ENCODE measurements around the gene RPA3. TPM values are rescaled to one million over a fixed set of nuclear protein-coding genes. Genes with fewer than 3 reads are reported as not detected.

The RPA3 gene
- total RNA-seq, 4 donors from 2014 or later, result 8.3 to 15.6 (median 10.3) TPM

DNA sequence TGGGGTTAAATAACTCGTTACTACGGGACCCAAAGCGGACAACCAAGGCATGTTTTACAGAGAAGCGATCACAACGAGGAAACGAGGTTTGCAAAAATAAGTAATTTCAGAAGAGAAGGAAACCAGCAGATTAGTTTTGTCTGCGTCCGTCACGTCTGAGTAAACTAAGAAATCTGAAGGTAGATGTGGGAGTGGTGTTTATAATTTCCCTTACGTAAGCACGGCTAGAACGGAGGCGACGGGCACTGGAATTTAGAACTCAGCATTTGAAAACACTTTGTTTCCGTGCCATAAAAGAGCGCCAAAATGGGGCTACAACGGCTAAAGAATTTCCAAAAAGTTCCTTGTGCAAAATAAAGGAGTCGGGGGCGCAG is 78.6 kb downstream of the RPA3 start:
- intact Hi-C loops (cut with DNase I; ENCODE audit: low total_unique reads), result no loop called here
- DNase-seq (ENCODE audit: low spot score in 2 of 2), result no peak
- WGBS, 2 donors, result 0 to 1% methylated on average over 19 of the region's 19 CpGs
- H3K4me3 ChIP-seq (ENCODE audit: low read depth, poor library complexity, severe bottlenecking), result peak overlapping the region; percentile 70
- TF ChIP-seq, protein P1, sequence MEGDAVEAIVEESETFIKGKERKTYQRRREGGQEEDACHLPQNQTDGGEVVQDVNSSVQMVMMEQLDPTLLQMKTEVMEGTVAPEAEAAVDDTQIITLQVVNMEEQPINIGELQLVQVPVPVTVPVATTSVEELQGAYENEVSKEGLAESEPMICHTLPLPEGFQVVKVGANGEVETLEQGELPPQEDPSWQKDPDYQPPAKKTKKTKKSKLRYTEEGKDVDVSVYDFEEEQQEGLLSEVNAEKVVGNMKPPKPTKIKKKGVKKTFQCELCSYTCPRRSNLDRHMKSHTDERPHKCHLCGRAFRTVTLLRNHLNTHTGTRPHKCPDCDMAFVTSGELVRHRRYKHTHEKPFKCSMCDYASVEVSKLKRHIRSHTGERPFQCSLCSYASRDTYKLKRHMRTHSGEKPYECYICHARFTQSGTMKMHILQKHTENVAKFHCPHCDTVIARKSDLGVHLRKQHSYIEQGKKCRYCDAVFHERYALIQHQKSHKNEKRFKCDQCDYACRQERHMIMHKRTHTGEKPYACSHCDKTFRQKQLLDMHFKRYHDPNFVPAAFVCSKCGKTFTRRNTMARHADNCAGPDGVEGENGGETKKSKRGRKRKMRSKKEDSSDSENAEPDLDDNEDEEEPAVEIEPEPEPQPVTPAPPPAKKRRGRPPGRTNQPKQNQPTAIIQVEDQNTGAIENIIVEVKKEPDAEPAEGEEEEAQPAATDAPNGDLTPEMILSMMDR (IDR thresholded peaks at IDR 0.05), result no peak
- TF ChIP-seq POLR2A (IDR thresholded peaks at IDR 0.05), result no peak

DNA sequence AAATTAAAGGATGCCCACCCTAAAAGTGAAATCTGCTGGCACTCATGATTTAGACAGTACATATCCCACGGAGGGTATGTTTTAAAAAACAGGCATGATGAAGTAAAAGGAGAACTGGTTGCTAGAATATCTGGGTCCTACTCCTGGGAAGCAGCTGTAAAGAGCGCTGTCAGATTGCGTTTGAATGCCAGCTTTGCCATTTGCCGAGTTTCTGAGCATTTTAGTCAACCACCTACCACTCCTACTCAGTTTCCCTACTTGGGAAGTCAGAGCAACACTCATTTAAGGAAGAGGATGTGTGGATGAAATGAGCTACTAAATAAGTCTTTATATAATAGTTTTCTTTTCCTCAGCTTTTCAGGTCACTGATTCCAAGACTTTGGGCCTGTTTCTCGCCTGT is 79.0 kb downstream of the RPA3 start:
- intact Hi-C loops (cut with DNase I; ENCODE audit: low total_unique reads), result no loop called here
- TF ChIP-seq, protein P1 (IDR thresholded peaks at IDR 0.05), result no peak
- DNase-seq (ENCODE audit: low spot score in 2 of 2), result no peak
- H3K4me3 ChIP-seq (ENCODE audit: low read depth, poor library complexity, severe bottlenecking), result no peak overlapping the region
- 15 to 20% methylated on average over 5 of the region's 5 CpGs for WGBS, 2 donors

DNA sequence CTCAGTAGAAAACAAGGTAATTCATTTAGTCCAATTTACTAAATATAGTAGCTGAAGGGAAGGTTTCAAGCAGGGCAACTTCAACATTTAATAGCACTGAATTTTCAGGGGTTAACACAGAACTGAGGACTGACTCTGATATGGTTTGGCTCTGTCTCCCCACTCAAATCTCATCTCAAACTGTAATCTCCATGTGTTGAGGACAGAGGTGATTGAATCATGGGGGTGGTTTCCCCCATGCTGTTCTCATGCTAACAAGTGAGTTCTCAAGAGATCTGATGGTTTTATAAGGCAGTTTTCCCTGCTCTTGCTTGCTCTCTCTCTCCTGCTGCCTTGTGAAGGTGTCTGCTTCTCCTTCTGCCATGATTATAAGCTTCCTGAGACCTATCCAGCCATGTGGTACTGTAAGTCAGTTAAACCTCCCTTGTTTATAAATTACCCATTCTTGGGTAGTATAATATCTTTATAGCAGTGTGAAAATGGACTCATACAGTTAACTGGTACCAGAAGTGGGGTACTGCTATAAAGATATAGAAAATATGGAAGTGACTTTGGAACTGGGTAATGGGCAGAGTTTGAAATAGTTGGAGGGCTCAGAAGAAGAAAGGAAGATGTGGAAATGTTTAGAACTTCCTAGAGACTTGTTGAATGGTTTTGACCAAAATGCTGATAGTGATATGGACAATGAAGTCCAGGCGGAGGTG is 87.6 kb downstream of the RPA3 start:
- intact Hi-C loops (cut with DNase I; ENCODE audit: low total_unique reads), result no loop called here
- DNase-seq (ENCODE audit: low spot score in 2 of 2), result no peak
- 89 to 94% methylated on average over 1 of the region's 1 CpG for WGBS, 2 donors
- H3K4me3 ChIP-seq (ENCODE audit: low read depth, poor library complexity, severe bottlenecking), result no peak overlapping the region
- TF ChIP-seq, protein P1 (IDR thresholded peaks at IDR 0.05), result no peak
- TF ChIP-seq POLR2A (IDR thresholded peaks at IDR 0.05), result no peak

DNA sequence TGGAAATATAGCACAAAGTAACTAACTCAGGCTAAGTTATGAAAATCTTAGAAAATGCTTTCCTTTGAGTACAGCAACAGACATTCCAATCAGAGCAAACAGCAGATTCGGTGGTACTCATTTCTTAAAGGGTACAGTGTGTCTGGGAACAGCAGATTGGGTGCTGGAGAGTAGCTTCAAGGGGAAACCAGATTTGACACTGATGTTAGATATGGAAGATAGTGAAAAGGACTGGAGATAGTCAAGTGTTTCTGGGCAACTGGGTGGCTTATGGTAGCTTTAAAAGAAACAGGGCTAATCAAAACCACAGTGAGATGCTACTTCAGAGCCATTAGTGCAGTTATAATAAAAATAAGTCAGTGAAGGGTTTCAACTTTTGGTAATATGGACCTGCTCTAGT is 89.9 kb downstream of the RPA3 start:
- H3K4me3 ChIP-seq (ENCODE audit: low read depth, poor library complexity, severe bottlenecking), result no peak overlapping the region
- WGBS, 2 donors, result 83 to 84% methylated on average over 1 of the region's 1 CpG
- TF ChIP-seq, protein P1 (IDR thresholded peaks at IDR 0.05), result no peak
- no peak for TF ChIP-seq POLR2A (IDR thresholded peaks at IDR 0.05)
- DNase-seq (ENCODE audit: low spot score in 2 of 2), result no peak
- intact Hi-C loops (cut with DNase I; ENCODE audit: low total_unique reads), result no loop called here

DNA sequence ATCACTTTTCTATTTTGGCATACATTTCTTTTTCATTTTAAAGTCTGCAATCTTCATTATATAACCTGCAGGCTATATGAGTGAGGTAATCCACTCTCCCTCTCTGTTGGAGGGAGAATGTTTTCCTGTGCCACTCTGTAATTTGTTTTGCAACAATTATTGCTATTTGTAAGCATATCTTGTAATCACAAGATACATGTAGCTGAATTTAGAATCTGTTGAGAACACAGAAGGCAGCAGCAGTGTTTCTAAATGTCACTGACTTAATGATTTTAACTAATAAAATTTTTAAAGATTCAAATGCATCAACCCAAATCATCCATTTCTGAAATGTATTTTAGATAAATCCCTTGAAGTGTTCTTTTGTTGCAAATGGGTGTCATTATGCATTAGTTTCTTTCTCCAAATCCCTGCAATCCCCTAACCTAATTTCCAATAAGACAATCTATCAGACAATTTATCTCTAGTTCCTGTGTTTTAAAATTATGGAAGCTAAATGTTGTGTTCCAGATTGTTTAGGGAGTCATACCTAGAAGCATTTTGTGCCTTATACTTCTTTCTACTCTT is 97.7 kb downstream of the RPA3 start:
- TF ChIP-seq, protein P1 (IDR thresholded peaks at IDR 0.05), result no peak
- TF ChIP-seq POLR2A (IDR thresholded peaks at IDR 0.05), result no peak
- H3K4me3 ChIP-seq (ENCODE audit: low read depth, poor library complexity, severe bottlenecking), result no peak overlapping the region
- DNase-seq (ENCODE audit: low spot score in 2 of 2), result no peak
- intact Hi-C loops (cut with DNase I; ENCODE audit: low total_unique reads), result no loop called here

DNA sequence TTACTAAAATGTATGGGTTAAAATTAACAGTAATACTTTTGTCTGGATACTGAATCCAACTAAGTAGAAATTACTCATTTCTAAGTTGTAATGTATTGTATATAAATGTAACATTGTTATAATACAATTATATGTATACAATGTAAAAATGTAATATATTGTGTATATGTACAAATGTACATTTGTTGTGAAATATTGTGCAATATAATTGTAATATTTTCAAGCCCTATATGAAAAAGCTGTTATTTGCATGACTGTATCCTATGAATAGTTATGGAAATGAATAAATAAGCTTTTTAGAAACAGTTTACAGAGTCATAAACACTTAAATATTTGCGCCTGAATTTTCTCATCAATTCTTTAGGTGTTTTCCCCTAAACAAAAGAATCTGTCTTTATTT is 98.2 kb downstream of the RPA3 start:
- 69 to 88% methylated on average over 1 of the region's 1 CpG for WGBS, 2 donors
- intact Hi-C loops (cut with DNase I; ENCODE audit: low total_unique reads), result no loop called here
- no peak for DNase-seq (ENCODE audit: low spot score in 2 of 2)

More for the DNA sequence above, 98.2 kb downstream of the RPA3 start:
- H3K4me3 ChIP-seq (ENCODE audit: low read depth, poor library complexity, severe bottlenecking), result no peak overlapping the region
- TF ChIP-seq, protein P1 (IDR thresholded peaks at IDR 0.05), result no peak

Measured in lower leg skin (tissue), 4 donors.